Suprapubic skin (tissue), 3 donors: ENCODE measurements around the gene FIBP.

ENCODE experiments used
- POLR2A ChIP-seq, 2 donors: fragments of 450-650 bp; IDR thresholded peaks; one replicate each; pipeline ENCODE4 v1.6.1; 2017; ENCODE audit warnings: antibody characterized with exemption in 2 of 2, mild to moderate bottlenecking in 2 of 2, moderate library complexity in 2 of 2
- TF ChIP-seq, protein P1 (sequence below), 2 donors: fragments of 200-600 bp in 1 of 2; fragments of 450-650 bp in 1 of 2; sonication (generic) in 1 of 2; IDR thresholded peaks; one replicate each; pipeline ENCODE4 v1.5.1; 2016 to 2019; ENCODE audit warnings: antibody characterized with exemption in 2 of 2, mild to moderate bottlenecking in 1 of 2, moderate library complexity in 1 of 2

DNA sequence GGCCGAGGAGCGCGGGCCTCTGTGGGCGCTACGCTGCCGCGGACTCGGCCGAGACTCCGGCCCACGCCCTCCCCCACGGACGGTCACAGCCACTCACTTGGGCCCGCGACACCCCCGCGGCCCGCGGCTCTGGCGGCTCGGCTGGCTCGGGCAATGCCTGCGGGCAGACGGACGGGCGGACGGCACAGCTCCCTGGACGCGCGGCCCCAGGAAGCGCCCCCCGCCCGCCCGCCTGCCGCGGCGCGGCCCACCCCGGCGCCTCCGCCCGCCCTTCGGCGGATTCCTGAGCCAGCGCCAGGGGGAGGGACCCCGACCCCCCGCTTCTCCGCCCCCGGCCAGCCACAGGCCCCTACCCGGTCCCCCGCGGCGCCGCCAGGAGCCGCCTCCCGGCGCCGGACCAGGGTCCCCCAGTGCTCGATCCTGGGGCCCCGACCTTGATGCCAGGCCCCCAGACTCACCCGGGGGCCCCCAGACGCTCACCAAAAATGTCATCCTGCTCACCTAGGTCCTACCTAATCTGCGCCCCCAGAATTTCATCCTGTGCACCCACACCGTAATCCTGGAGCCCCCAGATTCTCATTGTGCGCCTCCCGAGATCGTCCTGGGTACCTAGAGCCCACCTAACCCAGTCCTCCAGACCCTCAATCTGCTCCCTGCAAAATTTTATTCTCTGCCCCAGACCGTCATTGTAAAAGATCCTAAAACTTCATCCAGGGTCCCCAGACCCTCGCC lies 15.5 kb downstream of the FIBP start, which contains the start of gene EFEMP2:
- TF ChIP-seq POLR2A (IDR thresholded peaks at IDR 0.05) = no peak
- TF ChIP-seq, protein P1, sequence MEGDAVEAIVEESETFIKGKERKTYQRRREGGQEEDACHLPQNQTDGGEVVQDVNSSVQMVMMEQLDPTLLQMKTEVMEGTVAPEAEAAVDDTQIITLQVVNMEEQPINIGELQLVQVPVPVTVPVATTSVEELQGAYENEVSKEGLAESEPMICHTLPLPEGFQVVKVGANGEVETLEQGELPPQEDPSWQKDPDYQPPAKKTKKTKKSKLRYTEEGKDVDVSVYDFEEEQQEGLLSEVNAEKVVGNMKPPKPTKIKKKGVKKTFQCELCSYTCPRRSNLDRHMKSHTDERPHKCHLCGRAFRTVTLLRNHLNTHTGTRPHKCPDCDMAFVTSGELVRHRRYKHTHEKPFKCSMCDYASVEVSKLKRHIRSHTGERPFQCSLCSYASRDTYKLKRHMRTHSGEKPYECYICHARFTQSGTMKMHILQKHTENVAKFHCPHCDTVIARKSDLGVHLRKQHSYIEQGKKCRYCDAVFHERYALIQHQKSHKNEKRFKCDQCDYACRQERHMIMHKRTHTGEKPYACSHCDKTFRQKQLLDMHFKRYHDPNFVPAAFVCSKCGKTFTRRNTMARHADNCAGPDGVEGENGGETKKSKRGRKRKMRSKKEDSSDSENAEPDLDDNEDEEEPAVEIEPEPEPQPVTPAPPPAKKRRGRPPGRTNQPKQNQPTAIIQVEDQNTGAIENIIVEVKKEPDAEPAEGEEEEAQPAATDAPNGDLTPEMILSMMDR (IDR thresholded peaks at IDR 0.05) = no peak
